PFSK-1 (cell line): ENCODE measurements around the gene TMEM43.

Source experiments
- FOXP2 ChIP-seq: optimal IDR thresholded peaks from 2 replicates; pipeline ENCODE3; 2011; ENCODE audit warnings: borderline replicate concordance, control low read depth, inconsistent platforms; ENCODE audit not compliant: insufficient read depth; ENCODE audit errors: extremely low read length, extremely low read depth
- POLR2AphosphoS5 ChIP-seq: IDR thresholded peaks from 2 replicates; pipeline ENCODE4 v1.6.1; 2012; ENCODE audit warnings: low read depth, mild to moderate bottlenecking, control low read depth, low read length, moderate library complexity
- REST ChIP-seq, 2 experiments: IDR thresholded peaks; 2 replicates each; pipeline versions ENCODE4 v1.6.1 to v1.8.0; 2011 to 2012; ENCODE audit warnings: low read depth in 2 of 2, low read length in 2 of 2, control low read depth in 1 of 2, inconsistent platforms in 1 of 2, mild to moderate bottlenecking in 1 of 2, moderate library complexity in 1 of 2; ENCODE audit not compliant: insufficient read depth in 1 of 2
- SIN3A ChIP-seq: IDR thresholded peaks from 2 replicates; pipeline ENCODE4 v1.6.1; 2012; ENCODE audit warnings: mild to moderate bottlenecking, low read length, moderate library complexity, borderline replicate concordance; ENCODE audit not compliant: insufficient read depth
- TAF1 ChIP-seq: IDR thresholded peaks from 2 replicates; pipeline ENCODE4 v1.6.1; 2012; ENCODE audit warnings: low read length, control low read depth, borderline replicate concordance; ENCODE audit not compliant: insufficient read depth

Gene TMEM43

GRCh38 chr3:14188041-14188754, 63.3 kb downstream of the TMEM43 start:
- TF ChIP-seq SIN3A (no peak), REST (IDR thresholded peaks at IDR 0.05; ENCODE audit: insufficient read depth in 1 of 2, low read depth in 2 of 2, low read length in 2 of 2) (no peak), POLR2AphosphoS5 (no peak), TAF1 (no peak), FOXP2 (no peak)
